ENCODE results near the gene ATP8A2.

ATP8A2 gene

GRCh38 chr13:25847635-25848626 is 476.2 kb downstream of the ATP8A2 start:
- no peak for DNase-seq (ENCODE audit: low read depth, low spot score)

GRCh38 chr13:25848812-25849745 is 477.3 kb downstream of the ATP8A2 start:
- DNase-seq (ENCODE audit: low read depth, low spot score): no peak

GRCh38 chr13:25857830-25858229 is 486.1 kb downstream of the ATP8A2 start:
- DNase-seq (ENCODE audit: low read depth, low spot score): no peak

GRCh38 chr13:25859528-25859927 is 487.8 kb downstream of the ATP8A2 start:
- no peak for DNase-seq (ENCODE audit: low read depth, low spot score)

GRCh38 chr13:25860265-25860664 is 488.5 kb downstream of the ATP8A2 start:
- DNase-seq (ENCODE audit: low read depth, low spot score): no peak

- DNase-seq (ENCODE audit: low read depth, low spot score): no peak
These were observed 489.1 kb downstream of the ATP8A2 start for GRCh38 chr13:25860862-25861261.

GRCh38 chr13:25862156-25862555 is 490.4 kb downstream of the ATP8A2 start:
- DNase-seq (ENCODE audit: low read depth, low spot score): no peak

GRCh38 chr13:25864116-25864515 is 492.3 kb downstream of the ATP8A2 start:
- no peak for DNase-seq (ENCODE audit: low read depth, low spot score)

GRCh38 chr13:25864936-25865335 is 493.2 kb downstream of the ATP8A2 start:
- no peak for DNase-seq (ENCODE audit: low read depth, low spot score)

- DNase-seq (ENCODE audit: low read depth, low spot score): no peak
These were observed 493.6 kb downstream of the ATP8A2 start for GRCh38 chr13:25865391-25865790.

GRCh38 chr13:25867038-25867437 is 495.3 kb downstream of the ATP8A2 start:
- DNase-seq (ENCODE audit: low read depth, low spot score): no peak

- no peak for DNase-seq (ENCODE audit: low read depth, low spot score)
These were observed 496.7 kb downstream of the ATP8A2 start for GRCh38 chr13:25868490-25868889.

- DNase-seq (ENCODE audit: low read depth, low spot score): no peak
These were observed 498.2 kb downstream of the ATP8A2 start for GRCh38 chr13:25869941-25870340.

GRCh38 chr13:25871389-25872125 is 499.8 kb downstream of the ATP8A2 start:
- DNase-seq (ENCODE audit: low read depth, low spot score): no peak

GRCh38 chr13:25872481-25873241 is 500.9 kb downstream of the ATP8A2 start:
- no peak for DNase-seq (ENCODE audit: low read depth, low spot score)

GRCh38 chr13:25873242-25873612 is 501.5 kb downstream of the ATP8A2 start:
- DNase-seq (ENCODE audit: low read depth, low spot score): no peak

- DNase-seq (ENCODE audit: low read depth, low spot score): no peak
These were observed 502.4 kb downstream of the ATP8A2 start for GRCh38 chr13:25874064-25874737.

GRCh38 chr13:25874907-25875306 is 503.1 kb downstream of the ATP8A2 start:
- no peak for DNase-seq (ENCODE audit: low read depth, low spot score)

GRCh38 chr13:25876247-25876646 is 504.5 kb downstream of the ATP8A2 start:
- no peak for DNase-seq (ENCODE audit: low read depth, low spot score)

- DNase-seq (ENCODE audit: low read depth, low spot score): no peak
These were observed 507.7 kb downstream of the ATP8A2 start for GRCh38 chr13:25879466-25879865.

Measured in smooth muscle cell of the brain vasculature (primary cell).